ENCODE data around the gene TOP2A.

GRCh38 chr17:40431231-40431602, 13.5 kb upstream of the TOP2A start:
- no peak for TF ChIP-seq POLR2A (IDR thresholded peaks at IDR 0.05; ENCODE audit: low read depth, low read length)
- TF ChIP-seq TAF1 (IDR thresholded peaks at IDR 0.05; ENCODE audit: borderline replicate concordance, low read depth, low read length) = no peak
- TF ChIP-seq POLR2AphosphoS5 (IDR thresholded peaks at IDR 0.05; ENCODE audit: low read depth, low read length) = no peak

All from GM12892 (cell line).